Midbrain (tissue), 1 donor: ENCODE data around the gene ADARB2.

ENCODE experiments used
- DNase-seq: peaks from one replicate; lab custom pipeline; 2025; lab: John Stamatoyannopoulos, UW

Gene ADARB2

GRCh38 chr10:1287487-1287886 lies 449.8 kb downstream of the ADARB2 start:
- no peak for DNase-seq

GRCh38 chr10:1284076-1284475 lies 453.2 kb downstream of the ADARB2 start:
- no peak for DNase-seq

- no peak for DNase-seq
These were observed 455.9 kb downstream of the ADARB2 start for GRCh38 chr10:1281405-1281782.

- DNase-seq = no peak
These were observed 456.6 kb downstream of the ADARB2 start for GRCh38 chr10:1280466-1281404.

GRCh38 chr10:1278306-1278705 lies 459.0 kb downstream of the ADARB2 start:
- DNase-seq = no peak

- DNase-seq = no peak
These were observed 462.4 kb downstream of the ADARB2 start for GRCh38 chr10:1274701-1275544.

GRCh38 chr10:1274111-1274661 lies 463.1 kb downstream of the ADARB2 start:
- no peak for DNase-seq

- no peak for DNase-seq
These were observed 463.8 kb downstream of the ADARB2 start for GRCh38 chr10:1273372-1274105.

GRCh38 chr10:1272777-1273161 lies 464.6 kb downstream of the ADARB2 start:
- no peak for DNase-seq

- DNase-seq = no peak
These were observed 465.1 kb downstream of the ADARB2 start for GRCh38 chr10:1272079-1272776.

- DNase-seq = no peak
These were observed 466.4 kb downstream of the ADARB2 start for GRCh38 chr10:1270906-1271305.

- DNase-seq = no peak
These were observed 466.8 kb downstream of the ADARB2 start for GRCh38 chr10:1270490-1270889.

- no peak for DNase-seq
These were observed 468.5 kb downstream of the ADARB2 start for GRCh38 chr10:1268831-1269230.

GRCh38 chr10:1267568-1267967 lies 469.8 kb downstream of the ADARB2 start:
- no peak for DNase-seq

- DNase-seq = no peak
These were observed 470.2 kb downstream of the ADARB2 start for GRCh38 chr10:1267148-1267547.

GRCh38 chr10:1266033-1266802 lies 471.1 kb downstream of the ADARB2 start:
- DNase-seq = no peak

- no peak for DNase-seq
These were observed 473.3 kb downstream of the ADARB2 start for GRCh38 chr10:1264001-1264400.

- DNase-seq = no peak
These were observed 480.1 kb downstream of the ADARB2 start for GRCh38 chr10:1257274-1257673.

- DNase-seq = no peak
These were observed 480.9 kb downstream of the ADARB2 start for GRCh38 chr10:1256432-1256725.

- DNase-seq = no peak
These were observed 481.5 kb downstream of the ADARB2 start for GRCh38 chr10:1255600-1256431.
